Activated CD4-positive, alpha-beta T cell treated with anti-CD3 and anti-CD28 coated beads, Interleukin-10, Interleukin-2, amounts not matched to agents 100 ng/mL and 50 ng/mL, durations not matched to agents 16 hours and 8 hours (primary cell): Measurements from ENCODE around the gene SPAG16.
"Not testable (repeated sequence)": the region's sequence is repeated elsewhere in the genome, so short reads cannot be mapped to it uniquely, and the experiment has no call there.

ENCODE experiments used
- DNase-seq: peaks from one replicate; pipeline ENCODE4 v3.0.0-alpha.2; 2020

Gene SPAG16

DNA sequence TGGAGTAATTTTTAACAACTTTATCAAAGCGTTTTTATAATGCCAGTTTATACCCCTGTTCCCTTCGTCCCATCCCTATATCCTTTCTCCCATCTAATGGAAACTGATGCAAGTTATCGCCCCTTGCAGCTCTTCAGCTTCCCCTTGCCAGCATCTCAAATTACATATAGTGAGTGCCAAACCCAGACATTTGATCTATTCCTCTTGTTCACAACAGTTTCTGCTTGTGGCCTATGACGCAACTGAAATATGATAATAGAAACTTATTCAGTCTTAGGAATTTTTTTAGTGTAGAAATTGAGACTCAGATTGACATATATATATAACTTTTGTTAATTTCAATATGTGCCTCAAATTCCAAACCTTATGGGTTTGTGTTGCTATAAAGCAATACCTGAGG, 564.4 kb downstream of the SPAG16 start:
- no peak for DNase-seq

DNA sequence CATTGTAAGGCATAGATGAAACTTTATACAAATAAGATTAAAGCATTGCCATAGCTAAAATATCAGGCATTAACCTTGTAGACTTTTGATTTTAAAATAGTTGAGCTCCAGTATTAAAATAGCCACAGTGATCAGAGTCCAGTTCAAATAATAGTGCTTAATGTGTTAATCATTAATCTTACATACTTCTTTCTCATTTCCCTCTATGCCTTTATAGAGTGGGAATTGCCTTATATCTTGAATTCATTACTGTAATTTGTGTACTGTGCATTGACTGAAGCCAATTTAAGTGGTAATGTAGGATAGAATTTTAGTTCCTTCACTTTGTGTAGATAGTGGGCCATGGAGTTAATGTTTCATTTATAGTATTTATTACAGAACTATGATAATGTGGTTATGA, 577.4 kb downstream of the SPAG16 start:
- no peak for DNase-seq

- no peak for DNase-seq
These were observed 578.3 kb downstream of the SPAG16 start for GRCh38 chr2:213862407-213863076.

DNA sequence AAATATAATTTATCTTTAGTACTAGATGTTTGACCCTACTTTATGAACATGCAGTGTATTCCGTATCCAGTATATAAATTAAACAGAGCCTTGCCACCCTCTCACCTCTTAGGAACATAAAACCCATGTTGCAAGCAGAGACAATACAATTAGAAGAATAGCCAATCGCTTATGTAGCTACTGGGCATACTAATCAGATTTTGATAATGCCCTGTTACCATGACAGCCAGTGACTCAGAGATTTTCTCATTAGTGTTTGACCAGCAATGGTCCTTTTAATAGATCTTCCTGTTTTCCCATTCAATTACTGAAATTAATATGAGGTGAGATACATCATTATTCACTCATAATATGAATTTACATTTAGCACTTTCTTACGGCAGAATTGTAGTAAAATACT, 579.3 kb downstream of the SPAG16 start:
- no peak for DNase-seq

DNA sequence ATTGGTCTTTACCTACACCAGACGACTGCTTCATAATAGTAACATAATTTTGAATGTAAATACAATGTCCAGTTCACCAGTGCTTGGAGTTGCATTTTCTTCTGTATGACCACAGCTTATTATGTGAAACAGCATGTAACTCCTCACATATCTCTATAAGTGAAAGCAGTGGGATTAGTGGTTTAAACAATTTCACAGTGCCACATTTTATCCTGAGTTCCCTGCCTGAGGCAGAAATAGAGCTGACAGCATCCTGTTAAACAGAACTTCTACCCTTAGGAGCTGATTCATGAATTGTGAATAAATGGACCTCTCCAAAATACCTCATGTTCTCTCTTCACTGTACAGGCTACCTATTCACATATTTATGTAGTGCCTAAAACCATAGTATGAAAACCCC, 584.3 kb downstream of the SPAG16 start:
- DNase-seq = no peak

DNA sequence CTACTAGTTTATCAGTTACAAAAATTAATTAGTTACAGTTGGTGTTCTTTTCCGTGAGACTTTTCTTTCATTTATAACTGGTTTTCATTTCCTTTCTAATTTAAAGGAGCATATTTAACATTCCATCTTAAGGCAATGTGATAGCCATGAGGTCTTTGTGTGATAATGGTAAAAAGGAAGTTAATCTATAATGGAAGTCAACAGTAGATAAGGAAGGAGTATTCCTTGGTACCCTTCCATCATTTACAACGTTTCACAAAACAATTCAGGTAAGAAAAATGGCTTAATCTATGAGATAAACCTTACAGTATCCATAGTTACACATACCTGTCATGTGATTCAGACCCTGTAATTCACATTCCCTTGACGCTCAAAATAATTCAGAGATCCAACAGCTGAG, 601.2 kb downstream of the SPAG16 start:
- no peak for DNase-seq

DNA sequence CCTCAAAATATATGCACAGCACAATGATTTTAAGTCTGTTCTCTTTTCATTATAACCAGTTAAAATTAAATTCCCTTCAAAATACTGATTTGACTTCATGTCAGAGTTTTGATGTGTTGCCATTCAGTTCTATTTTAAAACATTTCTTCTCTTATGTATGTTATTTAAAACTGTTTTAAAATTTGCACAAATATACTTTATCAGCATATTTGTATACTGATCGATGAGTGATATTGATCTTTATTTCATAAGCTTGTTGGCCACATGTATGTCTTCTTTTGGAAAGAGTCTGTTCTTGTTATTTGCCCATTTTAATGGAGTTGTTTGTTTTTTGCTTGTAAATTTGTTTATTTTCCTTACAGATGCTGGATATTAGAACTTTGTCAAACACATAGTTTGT, 630.2 kb downstream of the SPAG16 start:
- DNase-seq = no peak

DNA sequence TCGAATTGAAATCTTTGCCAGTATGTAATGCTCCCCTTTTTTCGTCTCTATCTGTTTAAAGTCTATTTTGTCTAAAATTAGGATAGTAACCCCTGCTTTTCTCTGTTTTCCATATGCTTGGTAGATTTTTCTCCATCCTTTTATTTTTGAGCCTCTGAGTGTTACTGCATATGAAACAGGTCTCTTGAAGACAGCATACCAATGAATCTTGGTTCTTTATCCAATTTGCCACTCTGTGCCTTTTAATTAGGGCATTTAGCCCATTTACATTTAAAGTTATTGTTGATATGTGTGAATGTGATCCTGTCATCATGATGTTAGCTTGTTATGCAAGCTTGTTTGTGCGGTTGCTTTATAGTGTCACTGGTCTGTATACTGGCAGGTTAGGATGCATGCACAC, 635.8 kb downstream of the SPAG16 start:
- DNase-seq = no peak

- no peak for DNase-seq
These were observed 639.3 kb downstream of the SPAG16 start for GRCh38 chr2:213923543-213923942.

- DNase-seq = peak; percentile 24
These were observed 650.3 kb downstream of the SPAG16 start for GRCh38 chr2:213934560-213934959.

DNA sequence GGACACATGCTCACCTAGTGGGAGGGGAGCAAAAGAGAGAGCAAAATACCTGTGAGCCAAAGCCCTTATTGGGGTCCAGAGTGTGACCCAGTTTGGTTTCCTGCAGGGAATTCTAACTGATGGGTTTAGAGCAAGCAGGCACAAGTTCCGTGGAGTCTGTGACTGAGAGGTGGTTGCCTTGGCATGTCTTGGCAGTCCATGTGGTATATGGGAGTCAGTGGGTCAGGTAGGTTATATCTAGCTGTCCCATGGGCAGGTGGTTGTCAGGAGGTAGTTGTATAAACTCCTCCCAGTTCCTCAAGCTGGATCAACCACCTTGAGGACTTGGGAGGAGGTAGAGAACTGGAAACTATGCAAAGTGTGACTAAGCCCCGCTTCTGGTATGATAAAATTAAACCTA, 673.8 kb downstream of the SPAG16 start:
- DNase-seq = no peak

DNA sequence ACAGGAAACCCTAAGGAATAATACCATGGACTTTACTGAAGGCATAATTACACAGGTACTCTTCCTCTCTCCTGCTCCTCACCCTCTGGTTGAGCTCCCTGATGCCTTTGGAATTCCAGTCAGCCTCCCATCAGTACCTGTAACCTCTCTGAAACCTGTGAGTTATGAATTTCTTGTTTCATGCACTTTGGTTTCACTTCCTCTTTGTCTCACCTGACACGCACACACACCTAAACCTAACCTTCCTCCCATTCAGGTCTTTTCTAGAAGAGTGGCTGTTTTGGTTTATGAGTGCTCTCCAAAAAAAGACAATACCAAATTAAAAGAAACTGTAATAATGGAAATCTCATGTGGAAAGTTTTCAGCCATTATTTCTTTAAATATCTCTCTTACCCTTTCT, 675.3 kb downstream of the SPAG16 start:
- DNase-seq = no peak

GRCh38 chr2:213971536-213971935, 687.3 kb downstream of the SPAG16 start:
- DNase-seq = no peak

DNA sequence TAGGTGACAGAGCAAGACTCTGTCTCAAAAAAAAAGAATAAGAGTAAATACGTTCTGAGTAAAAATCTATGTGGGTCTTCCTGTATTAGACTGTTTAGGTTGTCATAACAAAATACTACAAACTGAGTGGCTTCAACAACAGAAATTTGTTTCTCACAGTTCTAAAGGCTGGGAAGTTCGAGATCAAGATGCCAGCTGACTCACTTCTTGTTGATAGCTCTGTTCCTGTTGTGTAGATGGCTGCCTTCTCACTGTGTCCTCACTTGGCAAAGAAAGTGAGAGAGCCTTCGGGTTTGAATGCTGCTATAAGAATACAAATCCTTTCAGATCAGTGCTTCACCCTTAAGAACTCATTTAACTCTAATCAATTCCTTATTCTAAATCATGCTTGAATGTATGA, 696.6 kb downstream of the SPAG16 start:
- no peak for DNase-seq

DNA sequence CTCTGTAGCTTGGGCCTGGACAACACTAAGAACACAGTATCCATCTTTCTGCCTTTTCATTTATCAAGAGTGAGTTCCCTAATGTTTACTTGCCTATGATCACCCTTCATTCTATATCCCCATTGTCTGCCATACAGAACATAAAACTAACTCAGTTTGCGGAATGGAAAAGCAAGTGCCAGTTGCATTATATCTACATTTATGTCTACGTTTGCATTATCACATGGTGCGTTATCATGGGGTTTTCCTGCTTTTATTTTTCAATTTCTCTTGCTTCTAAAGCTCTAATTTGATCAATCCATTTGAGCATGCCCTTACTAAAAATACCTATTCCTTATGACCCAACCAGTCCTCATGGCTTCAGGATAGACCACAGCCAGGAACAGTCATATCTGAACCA, 704.9 kb downstream of the SPAG16 start:
- no peak for DNase-seq

- no peak for DNase-seq
These were observed 707.3 kb downstream of the SPAG16 start for GRCh38 chr2:213991453-213992108.

GRCh38 chr2:213995400-213996105, 711.3 kb downstream of the SPAG16 start:
- no peak for DNase-seq

- DNase-seq = not testable (repeated sequence)
These were observed 714.7 kb downstream of the SPAG16 start for GRCh38 chr2:213998976-213999375.

DNA sequence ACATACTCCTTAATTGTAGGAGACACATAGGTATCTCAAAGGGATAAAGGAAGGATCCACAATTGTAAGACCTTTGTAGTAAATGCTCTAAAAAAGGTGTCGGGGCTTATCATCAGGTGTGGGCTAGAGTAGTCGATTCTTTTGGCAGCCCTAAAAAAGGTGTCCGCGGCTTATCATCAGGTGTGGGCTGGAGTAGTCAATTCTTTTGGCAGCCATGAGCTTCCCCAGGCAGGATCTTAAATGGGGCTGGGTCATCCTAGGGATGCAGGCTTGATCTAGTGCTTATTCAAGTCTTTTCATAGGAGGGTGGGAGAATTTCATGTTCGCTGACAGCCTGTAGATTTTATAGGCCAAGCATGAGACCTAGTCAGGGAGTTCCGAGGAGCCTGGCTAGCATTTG, 720.2 kb downstream of the SPAG16 start:
- no peak for DNase-seq

DNA sequence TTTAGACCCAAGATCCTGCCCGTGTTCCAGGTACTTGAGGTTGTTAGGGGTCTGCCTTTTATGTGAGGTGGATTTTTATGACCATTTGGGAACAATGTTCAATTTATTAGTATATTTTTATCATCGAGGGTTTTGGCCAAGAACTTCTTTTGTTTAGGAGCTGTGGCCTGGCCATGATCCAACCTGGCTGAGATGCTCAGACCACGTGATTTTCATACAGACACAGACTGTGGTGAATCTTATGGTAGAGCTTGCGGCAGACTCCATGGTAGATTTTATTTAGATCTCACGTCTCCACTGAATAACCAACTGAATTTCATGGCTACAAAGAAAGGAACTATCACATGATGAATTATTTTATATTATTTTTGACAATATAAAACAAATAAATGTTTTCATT, 721.1 kb downstream of the SPAG16 start:
- DNase-seq = no peak

- no peak for DNase-seq
These were observed 722.3 kb downstream of the SPAG16 start for GRCh38 chr2:214006601-214007000.

DNA sequence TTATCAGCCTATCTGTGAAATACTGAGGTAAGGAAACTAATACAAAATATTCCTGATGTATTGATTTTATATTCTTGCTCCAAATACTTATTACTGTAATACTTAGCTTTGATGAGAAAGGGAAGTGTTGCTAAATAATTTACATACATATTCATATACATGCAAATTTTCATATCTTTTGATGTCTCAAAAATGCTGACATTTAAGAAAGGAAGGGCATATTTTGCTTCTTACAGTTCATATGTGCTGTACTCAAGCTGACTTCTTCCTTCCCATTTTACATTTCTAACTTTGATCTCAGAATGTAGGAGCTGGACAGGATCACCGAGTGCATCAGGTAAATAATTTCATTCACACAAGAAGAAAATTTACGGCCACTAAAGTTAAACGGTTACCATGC, 727.4 kb downstream of the SPAG16 start:
- no peak for DNase-seq

- DNase-seq = no peak
These were observed 730.4 kb downstream of the SPAG16 start for GRCh38 chr2:214014551-214015220.
